Ascending aorta (tissue), 2 donors: ENCODE results near the gene CCR2. TPM values are rescaled to one million over a fixed set of nuclear protein-coding genes. Genes with fewer than 3 reads are reported as not detected.

Experiments
- DNase-seq, 2 donors: peaks; one replicate each; pipeline ENCODE4 v3.0.0-alpha.2; 2019; ENCODE audit warnings: low spot score in 2 of 2
- H3K27ac ChIP-seq, 2 donors: fragments of 200-600 bp; sonication (generic); one replicate each; pipeline ENCODE4 v1.5.1; 2016 to 2017; ENCODE audit warnings: mild to moderate bottlenecking in 1 of 2
- H3K27me3 ChIP-seq: fragments of 200-600 bp; sonication (generic); one replicate; pipeline ENCODE4 v1.5.1; 2017
- H3K36me3 ChIP-seq, 2 donors: fragments of 200-600 bp; sonication (generic); one replicate each; pipeline ENCODE4 v1.5.1; 2016
- H3K4me1 ChIP-seq, 2 donors: fragments of 200-600 bp; sonication (generic); one replicate each; pipeline ENCODE4 v1.5.1; 2016 to 2017; ENCODE audit warnings: mild to moderate bottlenecking in 1 of 2
- H3K4me3 ChIP-seq, 2 donors: fragments of 200-600 bp; sonication (generic); one replicate each; pipeline ENCODE4 v1.5.1; 2016 to 2017; ENCODE audit warnings: mild to moderate bottlenecking in 1 of 2
- H3K9me3 ChIP-seq, 2 donors: fragments of 200-600 bp; sonication (generic); one replicate each; pipeline ENCODE4 v1.5.1; 2016
- intact Hi-C: fragments of 100-400 bp; cut with DNase I; formaldehyde crosslinking; loops from one replicate; pipeline ENCODE4 v1.15.1; 2023
- total RNA-seq: library from RNA; depleted of rRNA; stranded (reverse); fragments of >200 nt; gene quantifications from one replicate; pipeline ENCODE4 v1.1.0, GENCODE V29; 2016
- TF ChIP-seq, protein P1 (sequence below), 3 experiments: fragments of 200-600 bp in 2 of 3; fragments of 450-650 bp in 1 of 3; sonication (generic) in 2 of 3; IDR thresholded peaks; one replicate each; pipeline ENCODE4 v1.5.1; 2016 to 2019; ENCODE audit warnings: antibody characterized with exemption in 3 of 3, mild to moderate bottlenecking in 1 of 3, moderate library complexity in 1 of 3

The CCR2 gene
- total RNA-seq, 1 donor from 2014 or later, result 0.11 TPM

- Histone ChIP-seq H3K36me3 (no peaks in the 10 kb centered on the region), H3K27me3 (no peaks in the 10 kb centered on the region), H3K4me1 (no peaks in the 10 kb centered on the region), H3K9me3 (no peaks in the 10 kb centered on the region), H3K4me3 (no peak overlapping the region), H3K27ac (no peak overlapping the region)
- TF ChIP-seq, protein P1, sequence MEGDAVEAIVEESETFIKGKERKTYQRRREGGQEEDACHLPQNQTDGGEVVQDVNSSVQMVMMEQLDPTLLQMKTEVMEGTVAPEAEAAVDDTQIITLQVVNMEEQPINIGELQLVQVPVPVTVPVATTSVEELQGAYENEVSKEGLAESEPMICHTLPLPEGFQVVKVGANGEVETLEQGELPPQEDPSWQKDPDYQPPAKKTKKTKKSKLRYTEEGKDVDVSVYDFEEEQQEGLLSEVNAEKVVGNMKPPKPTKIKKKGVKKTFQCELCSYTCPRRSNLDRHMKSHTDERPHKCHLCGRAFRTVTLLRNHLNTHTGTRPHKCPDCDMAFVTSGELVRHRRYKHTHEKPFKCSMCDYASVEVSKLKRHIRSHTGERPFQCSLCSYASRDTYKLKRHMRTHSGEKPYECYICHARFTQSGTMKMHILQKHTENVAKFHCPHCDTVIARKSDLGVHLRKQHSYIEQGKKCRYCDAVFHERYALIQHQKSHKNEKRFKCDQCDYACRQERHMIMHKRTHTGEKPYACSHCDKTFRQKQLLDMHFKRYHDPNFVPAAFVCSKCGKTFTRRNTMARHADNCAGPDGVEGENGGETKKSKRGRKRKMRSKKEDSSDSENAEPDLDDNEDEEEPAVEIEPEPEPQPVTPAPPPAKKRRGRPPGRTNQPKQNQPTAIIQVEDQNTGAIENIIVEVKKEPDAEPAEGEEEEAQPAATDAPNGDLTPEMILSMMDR (IDR thresholded peaks at IDR 0.05), result no peak
- intact Hi-C loops, result no loop called here
- no peak for DNase-seq
Measured at GRCh38 chr3:46354478-46354877, 567 bp downstream of the CCR2 start.

GRCh38 chr3:46354984-46355383 lies 1.1 kb downstream of the CCR2 start:
- H3K4me1 ChIP-seq, result no peaks in the 10 kb centered on the region
- H3K27ac ChIP-seq, result no peak overlapping the region
- H3K36me3 ChIP-seq, result no peaks in the 10 kb centered on the region
- no peak overlapping the region for H3K4me3 ChIP-seq
- H3K9me3 ChIP-seq, result no peaks in the 10 kb centered on the region
- TF ChIP-seq, protein P1 (IDR thresholded peaks at IDR 0.05), result no peak
- intact Hi-C loops, result no loop called here
- no peak for DNase-seq
- no peaks in the 10 kb centered on the region for H3K27me3 ChIP-seq

GRCh38 chr3:46356276-46356675 lies 2.4 kb downstream of the CCR2 start:
- Histone ChIP-seq H3K36me3 (no peaks in the 10 kb centered on the region), H3K4me3 (no peak overlapping the region), H3K4me1 (no peaks in the 10 kb centered on the region), H3K9me3 (no peaks in the 10 kb centered on the region), H3K27me3 (no peaks in the 10 kb centered on the region), H3K27ac (no peak overlapping the region)
- no peak for DNase-seq
- intact Hi-C loops, result no loop called here
- TF ChIP-seq, protein P1 (IDR thresholded peaks at IDR 0.05), result no peak

DNA sequence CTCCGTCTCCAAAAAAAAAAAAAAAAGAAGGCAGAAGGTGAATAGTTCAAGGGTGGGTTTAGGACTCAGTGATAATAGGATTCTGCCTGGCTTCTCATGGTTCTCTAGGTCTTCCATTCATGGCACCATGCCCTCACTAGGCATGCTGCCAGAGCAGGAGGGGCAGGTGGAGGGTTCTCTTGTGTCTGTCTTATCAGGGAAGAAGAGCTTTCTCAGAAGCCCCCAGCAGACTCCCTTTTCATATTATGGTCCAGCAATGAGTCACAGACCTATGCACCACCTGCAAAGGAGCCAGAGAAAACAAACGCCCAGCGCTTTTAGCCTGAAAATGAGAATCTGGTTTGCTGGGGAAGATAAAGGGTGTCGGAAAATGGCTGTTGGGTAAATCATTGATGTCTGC lies 3.0 kb downstream of the CCR2 start:
- TF ChIP-seq, protein P1 (IDR thresholded peaks at IDR 0.05), result no peak
- no peak overlapping the region for H3K4me3 ChIP-seq
- no peak for DNase-seq
- intact Hi-C loops, result no loop called here
- no peak overlapping the region for H3K27ac ChIP-seq
- H3K36me3 ChIP-seq, result no peaks in the 10 kb centered on the region
- H3K4me1 ChIP-seq, result no peaks in the 10 kb centered on the region
- H3K27me3 ChIP-seq, result no peaks in the 10 kb centered on the region
- H3K9me3 ChIP-seq, result no peaks in the 10 kb centered on the region

- H3K9me3 ChIP-seq, result no peaks in the 10 kb centered on the region
- H3K4me3 ChIP-seq, result no peak overlapping the region
- no peaks in the 10 kb centered on the region for H3K4me1 ChIP-seq
- no peaks in the 10 kb centered on the region for H3K27me3 ChIP-seq
- H3K36me3 ChIP-seq, result no peaks in the 10 kb centered on the region
- H3K27ac ChIP-seq, result no peak overlapping the region
- no peak for DNase-seq
- TF ChIP-seq, protein P1 (IDR thresholded peaks at IDR 0.05), result no peak
- intact Hi-C loops, result no loop called here
Measured at GRCh38 chr3:46358466-46358865, 4.6 kb downstream of the CCR2 start.
